H1 (cell line): ENCODE data around the gene OPA3. TPM values are rescaled to one million over a fixed set of nuclear protein-coding genes. Genes with fewer than 3 reads are reported as not detected.

Experiments used
- CTCF ChIA-PET: fragments of 300-600 bp; sonication (Branson Sonifier 250); formaldehyde crosslinking; loops from one replicate; lab custom pipeline; 2021; ENCODE audit not compliant: partially characterized antibody; lab: Charles Lee
- POLR2A ChIA-PET: fragments of 300-600 bp; sonication (Branson Sonifier 250); formaldehyde crosslinking; loops from one replicate; lab custom pipeline; 2021; ENCODE audit warnings: inconsistent platforms; ENCODE audit not compliant: partially characterized antibody; lab: Charles Lee
- DNase-seq, 2 experiments: peaks; one replicate each; pipeline versions ENCODE4 v3.0.0 to v3.0.0-alpha.2; 2010 to 2022; ENCODE audit warnings: low spot score in 2 of 2, low read depth in 1 of 2, mixed read lengths in 1 of 2
- FAIRE-seq: peaks from 2 replicates; lab custom pipeline; 2011; peaks lifted over from hg19 to GRCh38; lab: Jason Lieb, UNC
- H2AFZ ChIP-seq: 2 replicates; pipeline ENCODE4 v1.8.1; 2012; ENCODE audit warnings: low read length, inconsistent platforms
- H2AK5ac ChIP-seq: 2 replicates; pipeline ENCODE4 v1.6.1; 2013; ENCODE audit warnings: low read depth, low read length
- H2BK120ac ChIP-seq: replicated peaks from 2 replicates; pipeline ENCODE3; 2013; ENCODE audit warnings: low read depth, low read length, inconsistent platforms
- H2BK12ac ChIP-seq: 2 replicates; pipeline ENCODE4 v1.6.1; 2013; ENCODE audit warnings: low read depth, low read length
- H2BK15ac ChIP-seq: 2 replicates; pipeline ENCODE4 v1.6.1; 2013; ENCODE audit warnings: low read length
- H2BK20ac ChIP-seq: 2 replicates; pipeline ENCODE4 v1.6.1; 2013; ENCODE audit warnings: low read length
- H2BK5ac ChIP-seq: 2 replicates; pipeline ENCODE4 v1.6.1; 2013; ENCODE audit warnings: low read depth, low read length
- H3K14ac ChIP-seq: 2 replicates; pipeline ENCODE4 v1.6.1; 2013; ENCODE audit warnings: inconsistent platforms; ENCODE audit not compliant: insufficient read length
- H3K18ac ChIP-seq: 2 replicates; pipeline ENCODE4 v1.6.1; 2013; ENCODE audit warnings: low read length; ENCODE audit errors: extremely low read depth
- H3K23ac ChIP-seq: 2 replicates; pipeline ENCODE4 v1.6.1; 2013; ENCODE audit warnings: inconsistent platforms; ENCODE audit not compliant: insufficient read length
- H3K23me2 ChIP-seq: 2 replicates; pipeline ENCODE4 v1.6.1; 2013; ENCODE audit warnings: low read depth, low read length
- H3K27ac ChIP-seq: 2 replicates; pipeline ENCODE4 v1.6.1; 2011; ENCODE audit warnings: low read depth, low read length, inconsistent platforms
- H3K27me3 ChIP-seq, 4 experiments: replicated peaks in 1 of 4; 1 replicate in 1 of 4; 2 replicates in 3 of 4; pipeline versions ENCODE4 v1.6.1 to v1.8.1; 2011 to 2013; ENCODE audit warnings: low read length in 3 of 4, mild to moderate bottlenecking in 3 of 4, inconsistent platforms in 2 of 4, mixed read lengths in 2 of 4, moderate library complexity in 1 of 4; ENCODE audit not compliant: control insufficient read depth in 3 of 4, insufficient read depth in 3 of 4; ENCODE audit errors: extremely low read depth in 1 of 4
- H3K36me3 ChIP-seq, 4 experiments: 2 replicates each; pipeline versions ENCODE4 v1.6.1 to v1.8.1; 2011 to 2013; ENCODE audit warnings: mild to moderate bottlenecking in 4 of 4, low read length in 3 of 4, moderate library complexity in 2 of 4, control low read depth in 1 of 4, inconsistent platforms in 1 of 4; ENCODE audit not compliant: insufficient read depth in 4 of 4, control insufficient read depth in 2 of 4
- H3K4ac ChIP-seq: replicated peaks from 2 replicates; pipeline ENCODE3; 2013; ENCODE audit warnings: low read length, low read depth, mixed read lengths, inconsistent platforms; ENCODE audit not compliant: insufficient read length
- H3K4me1 ChIP-seq, 4 experiments: replicated peaks in 1 of 4; 1 replicate in 1 of 4; 2 replicates in 3 of 4; pipeline versions ENCODE4 v1.6.1 to v1.8.1; 2011 to 2013; ENCODE audit warnings: low read length in 3 of 4, inconsistent platforms in 2 of 4, mixed read lengths in 1 of 4; ENCODE audit not compliant: insufficient read depth in 4 of 4, control insufficient read depth in 3 of 4
- H3K4me2 ChIP-seq, 2 experiments: 2 replicates each; pipeline versions ENCODE4 v1.6.1 to v1.8.1; 2011 to 2013; ENCODE audit warnings: low read depth in 2 of 2, low read length in 2 of 2, control low read depth in 1 of 2, inconsistent platforms in 1 of 2, mild to moderate bottlenecking in 1 of 2; ENCODE audit not compliant: insufficient read depth in 1 of 2
- H3K4me3 ChIP-seq, 4 experiments: fragments of 200-600, 300-600 bp in 1 of 4; sonication (generic), shearing (Covaris generic), sonication (Bioruptor Twin) in 1 of 4; 2 replicates each; pipeline versions ENCODE4 v1.5.1 to v1.8.1; 2011 to 2016; ENCODE audit warnings: low read length in 4 of 4, low read depth in 3 of 4, control low read depth in 2 of 4, inconsistent platforms in 2 of 4, mild to moderate bottlenecking in 2 of 4, mixed read lengths in 1 of 4, moderate library complexity in 1 of 4; ENCODE audit not compliant: insufficient read depth in 2 of 4; ENCODE audit errors: extremely low read depth in 1 of 4
- H3K56ac ChIP-seq: replicated peaks from 2 replicates; pipeline ENCODE3; 2013; ENCODE audit warnings: low read depth, mild to moderate bottlenecking, mixed read lengths, low read length, inconsistent platforms; ENCODE audit not compliant: insufficient read length
- H3K79me1 ChIP-seq: 2 replicates; pipeline ENCODE4 v1.6.1; 2013; ENCODE audit warnings: low read depth, low read length, control low read depth
- H3K79me2 ChIP-seq, 2 experiments: 2 replicates each; pipeline versions ENCODE4 v1.6.1 to v1.8.1; 2012 to 2013; ENCODE audit warnings: low read length in 2 of 2, mild to moderate bottlenecking in 2 of 2, inconsistent platforms in 1 of 2; ENCODE audit not compliant: insufficient read depth in 2 of 2, control insufficient read depth in 1 of 2
- H3K9ac ChIP-seq, 4 experiments: replicated peaks in 1 of 4; 1 replicate in 1 of 4; 2 replicates in 3 of 4; pipeline versions ENCODE4 v1.6.1 to v1.8.1; 2011 to 2013; ENCODE audit warnings: low read depth in 3 of 4, low read length in 3 of 4, control low read depth in 2 of 4, mild to moderate bottlenecking in 2 of 4, moderate library complexity in 2 of 4, inconsistent platforms in 1 of 4; ENCODE audit errors: extremely low read depth in 1 of 4
- H3K9me3 ChIP-seq, 2 experiments: 2 replicates each; pipeline versions ENCODE4 v1.6.1 to v1.8.1; 2012 to 2013; ENCODE audit warnings: mild to moderate bottlenecking in 2 of 2, moderate library complexity in 2 of 2, control low read depth in 1 of 2, inconsistent platforms in 1 of 2, low read depth in 1 of 2, low read length in 1 of 2, mixed read lengths in 1 of 2; ENCODE audit not compliant: insufficient read depth in 2 of 2
- H4K20me1 ChIP-seq, 2 experiments: replicated peaks in 1 of 2; 2 replicates each; pipeline versions ENCODE3 to v1.8.1; 2011 to 2013; ENCODE audit warnings: inconsistent platforms in 2 of 2, low read length in 2 of 2, mild to moderate bottlenecking in 1 of 2; ENCODE audit not compliant: insufficient read depth in 2 of 2, control insufficient read depth in 1 of 2
- H4K5ac ChIP-seq: 2 replicates; pipeline ENCODE4 v1.6.1; 2013; ENCODE audit warnings: low read length, low read depth, mixed read lengths, inconsistent platforms; ENCODE audit not compliant: insufficient read length
- H4K8ac ChIP-seq: 2 replicates; pipeline ENCODE4 v1.8.0; 2013; ENCODE audit warnings: mild to moderate bottlenecking, moderate library complexity, low read length, inconsistent platforms; ENCODE audit not compliant: insufficient read depth; ENCODE audit errors: extremely low read depth
- H4K91ac ChIP-seq: replicated peaks from 2 replicates; pipeline ENCODE3; 2013; ENCODE audit warnings: low read length, mixed read lengths, inconsistent platforms; ENCODE audit not compliant: insufficient read length
- ASH2L ChIP-seq: fragments of 200-600, 300-600 bp; sonication (generic); IDR thresholded peaks from one replicate; pipeline ENCODE4 v1.7.1; 2017; ENCODE audit warnings: low read length
- ATF2 ChIP-seq: IDR thresholded peaks from 2 replicates; pipeline ENCODE4 v1.6.1; 2012; ENCODE audit warnings: low read length, inconsistent platforms
- CBX5 ChIP-seq: fragments of 300-800, 300-1000 bp; sonication (generic); IDR thresholded peaks from 2 replicates; pipeline ENCODE4 v1.7.1; 2016; ENCODE audit warnings: antibody characterized with exemption, low read length, low read depth
- CBX8 ChIP-seq: fragments of 300-800, 300-1000 bp; sonication (generic); IDR thresholded peaks from 2 replicates; pipeline ENCODE4 v1.7.1; 2016; ENCODE audit warnings: low read depth, low read length, borderline replicate concordance
- EGR1 ChIP-seq: IDR thresholded peaks from 2 replicates; pipeline ENCODE4 v1.6.1; 2011; ENCODE audit warnings: low read depth, low read length, borderline replicate concordance
- EP300 ChIP-seq, 2 experiments: IDR thresholded peaks; 1 replicate in 1 of 2; 2 replicates in 1 of 2; pipeline ENCODE4 v1.6.1; 2011 to 2012; ENCODE audit warnings: low read depth in 2 of 2, low read length in 2 of 2, mild to moderate bottlenecking in 2 of 2, borderline replicate concordance in 1 of 2, inconsistent platforms in 1 of 2, moderate library complexity in 1 of 2
- HDAC6 ChIP-seq: IDR thresholded peaks from one replicate; pipeline ENCODE4 v1.7.1; 2012; ENCODE audit warnings: low read depth, mild to moderate bottlenecking, inconsistent platforms, low read length, moderate library complexity
- POLR2A ChIP-seq, 2 experiments: IDR thresholded peaks; 1 replicate in 1 of 2; 2 replicates in 1 of 2; pipeline ENCODE4 v1.6.1; 2011; ENCODE audit warnings: low read depth in 2 of 2, low read length in 2 of 2, mild to moderate bottlenecking in 2 of 2; ENCODE audit errors: control extremely low read depth in 1 of 2
- TAF1 ChIP-seq: IDR thresholded peaks from 2 replicates; pipeline ENCODE4 v1.6.1; 2011; ENCODE audit warnings: mild to moderate bottlenecking, low read depth, low read length
- TBP ChIP-seq: IDR thresholded peaks from 2 replicates; pipeline ENCODE4 v1.6.1; 2011; ENCODE audit warnings: low read depth, low read length, improper control_type of control experiment
- WGBS, 2 experiments: shearing (Covaris generic) in 1 of 2; methylation state at CpG; one replicate each; pipeline versions ENCODE4 v1.1.6 to v1.1.7; 2013 to 2015; ENCODE audit warnings: low lambda C conversion rate in 2 of 2, mixed read lengths in 2 of 2, inconsistent platforms in 1 of 2, low coverage in 1 of 2, missing lambda C conversion rate in 1 of 2; ENCODE audit not compliant: insufficient replicate concordance in 2 of 2, insufficient coverage in 1 of 2, insufficient read length in 1 of 2; ENCODE audit errors: extremely low coverage in 1 of 2, missing lambda C conversion rate in 1 of 2; 5-methylcytosine and 5-hydroxymethylcytosine counted together
- polyA plus RNA-seq, 7 experiments: library from polyadenylated mRNA; depleted of rRNA in 3 of 7; stranded (reverse) in 5 of 7; unstranded in 2 of 7; fragments of >200 nt in 5 of 7; fragments of 200-250 nt in 2 of 7; gene quantifications; 1 replicate in 5 of 7; 2 replicates in 1 of 7; 4 replicates in 1 of 7; pipeline versions ENCODE4 v1.2.1 to v1.2.3, GENCODE V29; 2011 to 2013; ENCODE audit warnings: missing spikeins in 2 of 7, mixed read lengths in 2 of 7
- total RNA-seq: library from RNA; stranded (reverse); fragmentation: NEBNext Ultra II Directional; extraction: Animal tissue kit (Norgen Biotek cat#: 25700); gene quantifications from 2 replicates; pipeline ENCODE4 v1.2.1, GENCODE V29; 2021

OPA3 gene
- total and polyA plus RNA-seq, 2 of the 8 experiments (the other 6 are each of a cell fraction or from before 2014, with no cell fraction given): 12.5 to 14.5 TPM

DNA sequence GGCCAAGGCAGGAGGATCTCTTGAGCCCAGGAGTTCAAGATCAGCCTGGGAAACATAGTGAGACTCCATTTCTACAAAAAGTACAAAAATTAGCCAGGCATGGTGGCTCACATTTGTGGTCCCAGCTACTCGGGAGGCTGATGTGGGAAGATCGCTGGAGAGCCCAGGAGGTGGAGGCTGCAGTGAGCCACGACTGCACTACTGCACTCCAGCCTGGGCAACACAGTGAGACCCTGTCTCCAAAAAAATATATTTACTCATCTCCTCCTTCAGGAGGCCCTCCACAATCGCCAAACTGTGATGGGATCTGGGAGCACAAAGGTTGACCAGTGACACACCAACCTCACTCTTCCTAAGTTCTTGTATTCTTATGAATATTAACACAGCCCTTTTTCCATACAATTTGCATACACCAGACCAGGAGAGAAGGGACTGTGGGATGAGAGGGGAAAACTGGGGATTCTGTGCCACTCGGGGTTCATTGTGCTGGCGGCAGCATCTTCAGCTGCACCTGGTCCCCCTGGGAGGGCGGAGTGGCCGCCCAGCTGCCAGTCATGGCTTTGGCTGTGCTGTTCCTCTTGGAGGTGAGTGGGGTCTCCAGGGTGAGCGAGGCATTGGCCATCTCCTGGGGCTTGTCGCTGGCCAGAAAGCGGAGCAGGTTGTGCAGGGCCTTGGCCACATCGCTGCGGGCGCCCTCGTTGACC, 5.8 kb upstream of the OPA3 start:
- CTCF ChIA-PET: interaction anchor here (0.6 to 2.5 kb wide), 19 partner anchors 14 to 1020 kb away, joined by 3 to 44 read pairs (median 4); partner anchors contain the start of gene EML2
- Histone ChIP-seq H3K23me2 (no peaks in the 10 kb centered on the region), H2BK20ac (no peak overlapping the region), H3K79me1 (no peaks in the 10 kb centered on the region), H2BK12ac (no peak overlapping the region), H4K5ac (no peak overlapping the region), H3K4me1 (no peaks in the 10 kb centered on the region), H3K9me3 (peaks cover 0 to 4% of the 10 kb centered on the region in 2 experiments; a peak in 1 of 4 replicates), H2AK5ac (no peak overlapping the region), H3K14ac (no peak overlapping the region), H2AFZ (0 out of 2 replicates have a peak overlapping the region, but pooled peaks have one; percentile 31), H2BK15ac (no peak overlapping the region), H3K79me2 (no peaks in the 10 kb centered on the region), H3K23ac (no peak overlapping the region), H2BK5ac (no peak overlapping the region), H3K18ac (0 out of 2 replicates have a peak overlapping the region, but pooled peaks have one; percentile 88), H3K4me2 (peak overlapping the region in 1 of 2 experiments; percentile 30; a peak in 3 of 4 replicates), H4K20me1 (no peaks in the 10 kb centered on the region), H2BK120ac (no peak overlapping the region), H4K8ac (no peak overlapping the region), H3K4ac (no peak overlapping the region), H3K27ac (no peak overlapping the region), H3K56ac (no peak overlapping the region), H4K91ac (peak overlapping the region; percentile 11), H3K36me3 (no peaks in the 10 kb centered on the region), H3K4me3 (peak overlapping the region in 1 of 4 experiments; percentile 20; a peak in 1 of 8 replicates), H3K9ac (no peak overlapping the region), H3K27me3 (peaks cover 0 to 21% (median 16%) of the 10 kb centered on the region in 4 experiments; a peak in 6 of 7 replicates)
- WGBS, 2 experiments: 56% methylated on average over 15 of the region's 15 CpGs; no CpG with 5 or more reads in 1 of the 2 experiments
- POLR2A ChIA-PET: interaction anchor here (0.7 to 1.6 kb wide), 5 partner anchors 15 to 177 kb away, joined by 3 to 6 read pairs (median 3); no protein-coding TSS in a partner anchor
- FAIRE-seq (no peak), DNase-seq (no peak)
- TF ChIP-seq POLR2A (IDR thresholded peaks at IDR 0.05; ENCODE audit: control extremely low read depth in 1 of 2, low read depth in 2 of 2, low read length in 2 of 2): no peak
- no peak for TF ChIP-seq ATF2
- no peak for TF ChIP-seq CBX8
- TF ChIP-seq TBP: no peak
- TF ChIP-seq CBX5: no peak
- no peak for TF ChIP-seq HDAC6
- TF ChIP-seq ASH2L: no peak
- no peak for TF ChIP-seq EGR1
- no peak for TF ChIP-seq EP300 (IDR thresholded peaks at IDR 0.05; ENCODE audit: borderline replicate concordance in 1 of 2, low read depth in 2 of 2, low read length in 2 of 2)
- TF ChIP-seq TAF1: no peak
